Measurements from ENCODE around the gene PLEKHA7. TPM values are rescaled to one million over a fixed set of nuclear protein-coding genes. Genes with fewer than 3 reads are reported as not detected.

PLEKHA7 gene
- polyA plus RNA-seq, 1 donor (not counting 4 experiments of a cell fraction or from before 2014, with no cell fraction given), result 1.4 TPM

DNA sequence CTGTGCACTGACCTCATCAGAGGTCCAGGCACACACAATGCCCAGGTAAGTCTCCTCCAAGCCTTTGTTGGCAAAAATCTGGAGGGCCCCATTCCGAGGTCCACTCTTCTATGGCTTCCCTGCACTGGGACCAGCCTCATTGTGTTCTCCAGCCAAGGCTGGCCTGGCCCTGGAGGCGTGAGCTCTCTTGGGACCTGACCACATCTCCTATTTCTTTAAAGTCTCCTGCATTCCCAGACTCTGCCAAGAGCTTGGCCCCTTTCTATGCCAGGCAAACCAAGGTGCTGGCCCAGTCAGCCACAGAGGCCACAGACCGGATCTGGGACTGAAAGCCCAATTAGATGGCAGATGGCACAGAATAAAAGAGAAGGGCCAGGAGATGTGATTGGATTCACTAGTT is 220.7 kb downstream of the PLEKHA7 start:
- dilution Hi-C loops (cut with MboI; ENCODE audit: extremely low pct_ligation_motif_present, low sequenced_read_pairs), result no loop called here
- no peak overlapping the region for H3K4me2 ChIP-seq (ENCODE audit: control insufficient read depth, extremely low read depth, insufficient read depth, low read depth, low read length)
- FAIRE-seq (no peak), DNase-seq (ENCODE audit: low read depth, low spot score) (no peak)
- no peaks in the 10 kb centered on the region for H3K9me3 ChIP-seq (ENCODE audit: control insufficient read depth, low read depth, low read length)
- H3K27me3 ChIP-seq (ENCODE audit: control insufficient read depth, extremely low read depth, insufficient read depth, low read length), result no peaks in the 10 kb centered on the region
- no peaks in the 10 kb centered on the region for H3K9me1 ChIP-seq (ENCODE audit: control insufficient read depth, extremely low read depth, insufficient read depth, low read length)
- TF ChIP-seq EZH2 (IDR thresholded peaks at IDR 0.05; ENCODE audit: low read length), result no peak
- TF ChIP-seq, protein P1, sequence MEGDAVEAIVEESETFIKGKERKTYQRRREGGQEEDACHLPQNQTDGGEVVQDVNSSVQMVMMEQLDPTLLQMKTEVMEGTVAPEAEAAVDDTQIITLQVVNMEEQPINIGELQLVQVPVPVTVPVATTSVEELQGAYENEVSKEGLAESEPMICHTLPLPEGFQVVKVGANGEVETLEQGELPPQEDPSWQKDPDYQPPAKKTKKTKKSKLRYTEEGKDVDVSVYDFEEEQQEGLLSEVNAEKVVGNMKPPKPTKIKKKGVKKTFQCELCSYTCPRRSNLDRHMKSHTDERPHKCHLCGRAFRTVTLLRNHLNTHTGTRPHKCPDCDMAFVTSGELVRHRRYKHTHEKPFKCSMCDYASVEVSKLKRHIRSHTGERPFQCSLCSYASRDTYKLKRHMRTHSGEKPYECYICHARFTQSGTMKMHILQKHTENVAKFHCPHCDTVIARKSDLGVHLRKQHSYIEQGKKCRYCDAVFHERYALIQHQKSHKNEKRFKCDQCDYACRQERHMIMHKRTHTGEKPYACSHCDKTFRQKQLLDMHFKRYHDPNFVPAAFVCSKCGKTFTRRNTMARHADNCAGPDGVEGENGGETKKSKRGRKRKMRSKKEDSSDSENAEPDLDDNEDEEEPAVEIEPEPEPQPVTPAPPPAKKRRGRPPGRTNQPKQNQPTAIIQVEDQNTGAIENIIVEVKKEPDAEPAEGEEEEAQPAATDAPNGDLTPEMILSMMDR (optimal IDR thresholded peaks at IDR 0.05 in 1 of 3, IDR thresholded peaks at IDR 0.05 in 1 of 3, conservative IDR thresholded peaks at IDR 0.05 in 1 of 3; ENCODE audit: extremely low read depth in 1 of 3, insufficient read depth in 2 of 3, low read length in 3 of 3), result no peak
- no peak overlapping the region for H3K4me3 ChIP-seq (ENCODE audit: control insufficient read depth in 2 of 3, extremely low read depth in 1 of 3, insufficient read depth in 2 of 3, low read depth in 1 of 3, low read length in 3 of 3)
- no peaks in the 10 kb centered on the region for H3K79me2 ChIP-seq (ENCODE audit: control insufficient read depth, insufficient read depth, low read length)
- H3K36me3 ChIP-seq (ENCODE audit: control insufficient read depth in 2 of 2, extremely low read depth in 1 of 2, insufficient read depth in 2 of 2, low read length in 2 of 2), result no peaks in the 10 kb centered on the region
- no peaks in the 10 kb centered on the region for H4K20me1 ChIP-seq (ENCODE audit: control insufficient read depth, extremely low read depth, insufficient read depth, low read length)
- no peak overlapping the region for H3K9ac ChIP-seq (ENCODE audit: control insufficient read depth, extremely low read depth, insufficient read depth, low read length)
- H3K4me1 ChIP-seq (ENCODE audit: control insufficient read depth, extremely low read depth, insufficient read depth, low read length), result peaks cover 23% of the 10 kb centered on the region
- no peak overlapping the region for H2AFZ ChIP-seq (ENCODE audit: control insufficient read depth, low read length)
- no peak overlapping the region for H3K27ac ChIP-seq (ENCODE audit: control insufficient read depth, insufficient read depth, low read length)

DNA sequence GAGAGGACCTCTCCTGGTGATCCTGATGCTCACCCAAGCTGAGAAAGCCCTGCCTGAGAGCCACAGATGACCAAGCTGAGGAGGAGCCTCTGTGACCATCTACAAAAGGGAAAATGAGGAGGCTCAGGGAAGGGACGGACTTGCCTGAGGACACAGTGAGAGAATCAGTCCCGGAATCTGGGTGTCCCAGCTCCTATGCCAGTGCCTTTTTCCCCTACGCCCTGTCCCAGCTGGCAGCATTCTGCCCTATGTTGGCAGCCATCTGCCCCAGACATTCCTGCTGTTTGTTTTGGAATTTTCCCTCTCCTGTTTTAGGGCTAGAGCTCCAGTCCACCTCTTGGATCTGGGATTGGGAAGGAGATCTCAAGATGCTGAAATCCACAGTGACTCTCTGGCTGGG is 221.2 kb downstream of the PLEKHA7 start:
- FAIRE-seq, result no peak
- no peak overlapping the region for H3K9ac ChIP-seq (ENCODE audit: control insufficient read depth, extremely low read depth, insufficient read depth, low read length)
- no peaks in the 10 kb centered on the region for H3K36me3 ChIP-seq (ENCODE audit: control insufficient read depth in 2 of 2, extremely low read depth in 1 of 2, insufficient read depth in 2 of 2, low read length in 2 of 2)

More for the DNA sequence above, 221.2 kb downstream of the PLEKHA7 start:
- H3K4me3 ChIP-seq (ENCODE audit: control insufficient read depth in 2 of 3, extremely low read depth in 1 of 3, insufficient read depth in 2 of 3, low read depth in 1 of 3, low read length in 3 of 3), result no peak overlapping the region
- H3K27me3 ChIP-seq (ENCODE audit: control insufficient read depth, extremely low read depth, insufficient read depth, low read length), result no peaks in the 10 kb centered on the region
- H2AFZ ChIP-seq (ENCODE audit: control insufficient read depth, low read length), result no peak overlapping the region
- no peak overlapping the region for H3K27ac ChIP-seq (ENCODE audit: control insufficient read depth, insufficient read depth, low read length)
- no peaks in the 10 kb centered on the region for H3K9me3 ChIP-seq (ENCODE audit: control insufficient read depth, low read depth, low read length)
- no peak overlapping the region for H3K4me2 ChIP-seq (ENCODE audit: control insufficient read depth, extremely low read depth, insufficient read depth, low read depth, low read length)
- no peaks in the 10 kb centered on the region for H4K20me1 ChIP-seq (ENCODE audit: control insufficient read depth, extremely low read depth, insufficient read depth, low read length)
- TF ChIP-seq EZH2 (IDR thresholded peaks at IDR 0.05; ENCODE audit: low read length), result no peak
- TF ChIP-seq, protein P1 (optimal IDR thresholded peaks at IDR 0.05 in 1 of 3, IDR thresholded peaks at IDR 0.05 in 1 of 3, conservative IDR thresholded peaks at IDR 0.05 in 1 of 3; ENCODE audit: extremely low read depth in 1 of 3, insufficient read depth in 2 of 3, low read length in 3 of 3), result no peak
- no peaks in the 10 kb centered on the region for H3K79me2 ChIP-seq (ENCODE audit: control insufficient read depth, insufficient read depth, low read length)
- dilution Hi-C loops (cut with MboI; ENCODE audit: extremely low pct_ligation_motif_present, low sequenced_read_pairs), result no loop called here
- H3K4me1 ChIP-seq (ENCODE audit: control insufficient read depth, extremely low read depth, insufficient read depth, low read length), result peaks cover 28% of the 10 kb centered on the region
- H3K9me1 ChIP-seq (ENCODE audit: control insufficient read depth, extremely low read depth, insufficient read depth, low read length), result no peaks in the 10 kb centered on the region
- no peak for DNase-seq (ENCODE audit: low read depth, low spot score)

Measured in keratinocyte (primary cell).